Subcutaneous adipose tissue (tissue), 4 donors: Measurements from ENCODE around the gene TBL2. TPM values are rescaled to one million over a fixed set of nuclear protein-coding genes. Genes with fewer than 3 reads are reported as not detected.

Source experiments
- total RNA-seq, 4 donors: library from RNA; depleted of rRNA; stranded (reverse); fragments of >200 nt; gene quantifications; one replicate each; pipeline ENCODE4 v1.1.0, GENCODE V29; 2016
- TF ChIP-seq, protein P1 (sequence below): fragments of 450-650 bp; IDR thresholded peaks from one replicate; pipeline ENCODE4 v1.5.1; 2016; ENCODE audit warnings: low read depth, mild to moderate bottlenecking, control low read depth, antibody characterized with exemption, moderate library complexity

The TBL2 gene
- total RNA-seq, 4 donors from 2014 or later: 32.3 to 43.0 (median 37.1) TPM

DNA sequence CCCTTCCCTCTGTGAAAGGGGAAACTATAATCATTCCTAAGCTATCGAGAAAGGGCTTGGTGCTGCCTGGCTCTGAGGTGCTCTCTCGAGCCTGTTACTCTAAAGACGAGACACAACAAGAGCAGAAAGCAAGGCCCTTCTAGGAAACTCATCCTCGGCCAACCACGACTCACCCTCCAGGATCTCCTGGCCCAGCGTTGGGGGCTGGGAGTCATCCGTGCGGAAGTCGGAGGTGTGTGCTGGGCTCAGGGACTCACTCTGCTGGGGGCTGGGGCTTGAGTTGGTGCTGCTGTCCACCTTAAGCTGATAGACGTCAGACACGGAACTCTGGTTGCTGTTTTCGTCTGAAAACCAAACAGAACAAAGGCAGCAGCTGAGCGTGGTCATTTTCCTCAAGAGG, 38.7 kb downstream of the TBL2 start:
- TF ChIP-seq, protein P1, sequence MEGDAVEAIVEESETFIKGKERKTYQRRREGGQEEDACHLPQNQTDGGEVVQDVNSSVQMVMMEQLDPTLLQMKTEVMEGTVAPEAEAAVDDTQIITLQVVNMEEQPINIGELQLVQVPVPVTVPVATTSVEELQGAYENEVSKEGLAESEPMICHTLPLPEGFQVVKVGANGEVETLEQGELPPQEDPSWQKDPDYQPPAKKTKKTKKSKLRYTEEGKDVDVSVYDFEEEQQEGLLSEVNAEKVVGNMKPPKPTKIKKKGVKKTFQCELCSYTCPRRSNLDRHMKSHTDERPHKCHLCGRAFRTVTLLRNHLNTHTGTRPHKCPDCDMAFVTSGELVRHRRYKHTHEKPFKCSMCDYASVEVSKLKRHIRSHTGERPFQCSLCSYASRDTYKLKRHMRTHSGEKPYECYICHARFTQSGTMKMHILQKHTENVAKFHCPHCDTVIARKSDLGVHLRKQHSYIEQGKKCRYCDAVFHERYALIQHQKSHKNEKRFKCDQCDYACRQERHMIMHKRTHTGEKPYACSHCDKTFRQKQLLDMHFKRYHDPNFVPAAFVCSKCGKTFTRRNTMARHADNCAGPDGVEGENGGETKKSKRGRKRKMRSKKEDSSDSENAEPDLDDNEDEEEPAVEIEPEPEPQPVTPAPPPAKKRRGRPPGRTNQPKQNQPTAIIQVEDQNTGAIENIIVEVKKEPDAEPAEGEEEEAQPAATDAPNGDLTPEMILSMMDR: no peak

DNA sequence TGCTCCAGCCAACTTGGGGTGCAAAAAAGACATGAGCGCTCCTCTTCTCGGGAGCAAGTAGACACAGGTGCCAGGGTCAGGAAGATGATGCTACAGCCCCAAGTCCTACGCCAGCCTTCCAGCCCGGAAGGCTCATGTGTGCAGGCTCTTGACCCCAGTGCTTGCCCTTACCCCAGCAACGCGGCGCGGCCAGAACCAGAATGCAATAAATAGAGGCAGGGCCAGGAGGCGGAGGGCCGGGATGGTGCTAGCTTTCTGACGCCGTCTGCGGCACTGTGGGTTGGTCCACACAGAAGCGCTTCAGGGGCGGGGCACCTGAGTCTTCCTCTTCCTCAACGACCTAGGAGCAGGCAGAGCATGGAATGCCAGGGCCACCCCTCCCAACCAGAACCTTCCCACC, 41.3 kb downstream of the TBL2 start:
- TF ChIP-seq, protein P1: no peak

DNA sequence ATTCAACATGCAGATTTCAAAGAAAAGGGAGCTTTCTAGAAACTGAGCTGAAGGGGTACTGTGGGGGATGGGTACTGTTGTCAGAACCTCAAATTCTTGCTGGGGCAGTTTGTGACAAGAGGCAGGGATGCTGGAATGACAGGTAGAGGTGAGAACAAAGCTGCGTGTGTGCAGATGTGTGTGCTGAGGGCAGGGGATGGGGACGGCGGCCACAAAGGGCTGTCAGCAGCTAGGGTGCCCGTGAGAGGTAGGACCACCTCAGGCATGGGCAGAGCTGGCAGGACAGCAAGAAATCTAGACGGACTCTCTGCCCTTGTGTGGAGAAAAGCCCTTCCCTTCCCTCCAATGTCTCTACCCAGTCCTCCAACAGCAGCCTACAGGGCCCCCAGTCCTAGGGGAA, 41.9 kb downstream of the TBL2 start:
- TF ChIP-seq, protein P1: no peak

DNA sequence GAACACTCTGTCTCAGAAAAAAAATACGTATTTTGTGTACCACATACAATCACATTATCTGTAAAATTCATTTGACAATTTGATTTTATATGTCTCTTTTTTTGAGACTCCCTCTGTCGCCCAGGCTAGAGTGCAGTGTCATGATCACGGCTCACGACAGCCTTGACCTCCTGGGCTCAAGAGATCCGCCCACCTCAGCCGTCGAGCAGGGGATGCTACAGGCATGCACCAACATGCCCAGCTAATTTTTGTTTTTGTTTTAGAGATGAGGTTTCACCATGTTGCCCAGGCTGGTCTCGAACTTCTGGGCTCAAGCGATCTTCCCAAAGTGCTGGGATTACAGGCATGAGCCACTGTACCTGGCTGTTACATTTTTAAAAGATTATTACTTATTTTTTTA, 44.6 kb downstream of the TBL2 start:
- TF ChIP-seq, protein P1: no peak

DNA sequence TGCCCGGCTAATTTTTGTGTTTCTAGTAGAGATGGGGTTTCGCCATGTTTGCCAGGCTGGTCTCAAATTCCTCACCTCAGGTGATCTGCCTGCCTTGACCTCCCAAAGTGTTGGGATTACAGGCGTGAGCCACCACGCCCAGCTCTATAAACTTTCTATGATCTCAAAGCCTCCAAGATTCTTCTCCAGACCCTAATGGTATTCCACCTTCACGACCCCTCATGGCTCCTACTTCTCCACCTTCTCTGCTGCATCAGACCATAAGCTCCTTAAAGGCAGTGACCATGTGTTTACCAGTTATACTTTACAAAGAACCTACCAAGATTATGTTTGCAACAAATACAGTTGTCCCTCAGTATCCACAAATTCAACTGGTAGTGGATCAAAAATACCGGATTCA, 46.2 kb downstream of the TBL2 start:
- TF ChIP-seq, protein P1: no peak

DNA sequence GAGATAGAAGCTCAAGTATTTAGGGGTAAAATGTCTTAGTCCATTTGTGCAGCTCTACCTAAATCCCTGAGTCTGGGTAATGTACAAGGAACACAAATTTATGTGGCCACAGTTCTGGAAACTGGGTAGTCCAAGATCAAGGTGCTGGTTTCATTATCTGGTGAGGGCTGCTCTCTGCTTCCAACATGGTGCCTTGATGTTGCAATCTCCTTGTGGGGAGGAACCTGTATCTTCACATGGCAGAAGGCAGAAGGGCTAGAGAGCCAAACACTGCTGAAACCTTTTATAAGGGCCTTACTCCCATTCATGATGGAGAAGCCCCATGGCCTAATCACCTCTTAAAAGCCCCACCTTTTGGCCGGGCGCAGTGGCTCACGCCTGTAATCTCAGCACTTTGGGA, 47.6 kb downstream of the TBL2 start:
- TF ChIP-seq, protein P1: no peak

DNA sequence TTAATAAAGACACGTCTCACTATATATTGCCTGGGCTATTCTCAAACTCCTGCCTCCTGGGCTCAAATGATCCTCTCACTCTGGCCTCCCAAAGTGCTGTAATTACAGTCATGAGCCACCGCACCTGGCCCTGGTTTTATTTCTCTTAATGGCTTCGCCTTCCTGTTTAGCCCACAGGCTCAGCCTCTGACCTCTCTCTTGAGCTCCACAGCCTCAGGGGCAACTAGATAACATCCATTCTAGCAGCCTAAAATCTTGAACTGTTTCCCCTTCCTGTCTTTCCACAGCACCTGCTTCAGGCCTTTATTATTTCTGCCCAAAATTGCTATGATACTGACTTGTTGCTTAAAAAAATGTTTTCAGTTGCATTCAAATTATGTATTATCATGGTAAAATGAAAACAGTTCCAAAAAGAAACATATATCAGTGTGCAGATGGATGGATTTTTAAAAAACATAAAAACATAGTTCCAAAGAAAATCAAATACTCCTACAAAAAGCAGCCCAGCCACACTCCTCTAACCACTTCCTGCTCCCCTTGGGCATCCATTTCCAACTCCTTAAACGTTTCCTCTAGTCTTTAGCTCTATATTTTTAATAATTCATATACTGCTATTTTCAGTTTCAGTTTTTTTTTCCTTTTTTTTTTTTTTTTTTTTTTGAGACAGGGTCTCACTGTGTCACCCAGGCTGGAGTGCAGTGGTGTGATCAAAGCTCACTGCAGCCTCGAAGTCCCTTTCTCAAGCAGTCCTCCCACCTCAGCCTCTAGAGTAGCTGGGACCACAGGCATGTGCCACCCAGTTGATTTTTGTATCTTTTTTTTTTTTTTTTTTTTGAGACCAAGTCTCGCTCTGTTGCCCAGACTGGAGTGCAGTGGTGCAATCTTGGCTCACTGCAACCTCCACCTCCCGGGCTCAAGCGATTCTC, 51.2 kb downstream of the TBL2 start:
- TF ChIP-seq, protein P1: no peak
